DMS53 (cell line): ENCODE data around the gene SCRN3.
"Not testable (repeated sequence)": the region's sequence is repeated elsewhere in the genome, so short reads cannot be mapped to it uniquely, and the experiment has no call there.

Experiments
- DNase-seq: peaks from one replicate; lab custom pipeline; 2025; lab: John Stamatoyannopoulos, UW

SCRN3 gene

GRCh38 chr2:174410039-174410438, 14.5 kb downstream of the SCRN3 start:
- DNase-seq = not testable (repeated sequence)

DNA sequence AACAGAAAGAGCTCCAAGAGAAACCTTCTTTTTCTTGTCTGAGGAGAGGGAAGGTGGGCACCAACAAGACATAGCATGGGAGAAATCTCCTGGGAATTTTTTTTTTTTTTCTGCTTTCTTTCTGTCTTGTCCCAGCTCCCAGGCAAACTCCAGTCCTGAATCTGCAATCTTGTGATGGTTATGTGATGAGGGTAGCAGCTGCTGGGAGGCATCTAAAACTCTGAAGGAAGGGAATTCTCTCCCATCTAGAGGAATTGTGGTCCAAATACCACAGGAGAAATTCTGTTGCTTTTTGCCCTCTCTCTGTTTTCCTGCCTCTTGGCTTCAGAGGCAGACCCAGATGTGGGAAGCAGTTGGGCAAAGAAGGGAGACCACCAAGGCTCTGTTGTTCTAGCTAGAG, 16.7 kb downstream of the SCRN3 start:
- no peak for DNase-seq

GRCh38 chr2:174428214-174428613, 32.7 kb downstream of the SCRN3 start:
- DNase-seq = peak; percentile 81

DNA sequence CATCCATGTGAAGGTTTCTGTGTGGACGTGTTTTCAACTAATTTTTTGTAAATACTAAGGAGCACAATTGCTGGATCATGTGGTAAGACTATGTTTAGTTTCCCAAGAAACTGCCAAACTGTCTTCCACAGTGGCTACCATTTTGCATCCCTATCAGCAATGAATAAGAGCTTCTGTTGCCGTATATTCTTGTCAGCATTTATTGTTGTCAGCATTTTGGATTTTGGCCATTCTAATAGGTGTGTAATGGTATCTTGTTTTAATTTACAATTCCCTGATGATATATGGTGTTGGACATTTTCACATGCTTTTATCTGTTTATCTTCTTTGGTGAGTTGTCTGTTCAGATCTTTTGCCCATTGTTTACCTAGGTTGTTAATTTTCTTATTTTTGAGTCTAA, 34.5 kb downstream of the SCRN3 start:
- no peak for DNase-seq

- no peak for DNase-seq
Measured at GRCh38 chr2:174431902-174432301, 36.4 kb downstream of the SCRN3 start.

GRCh38 chr2:174436351-174436750, 40.8 kb downstream of the SCRN3 start:
- DNase-seq = no peak

- no peak for DNase-seq
Measured at GRCh38 chr2:174438146-174438886, 42.8 kb downstream of the SCRN3 start.

DNA sequence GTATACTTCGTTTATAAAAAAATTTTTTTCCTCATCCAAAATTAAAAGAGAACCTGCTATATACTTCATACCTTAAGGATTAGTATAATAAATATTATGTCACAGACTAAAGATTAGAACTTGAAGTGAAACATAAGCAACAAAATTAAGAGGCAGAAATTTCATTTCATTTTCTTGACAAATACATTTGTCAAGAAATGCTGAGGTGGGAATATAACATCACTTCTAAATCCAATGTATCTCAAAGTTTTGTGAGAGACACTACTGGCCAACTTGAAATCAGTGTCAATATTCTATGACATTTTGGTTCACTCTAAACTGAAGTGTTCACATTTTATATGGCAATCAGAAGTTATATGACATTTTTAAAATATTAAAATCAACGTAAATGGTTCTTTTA, 43.8 kb downstream of the SCRN3 start:
- no peak for DNase-seq

DNA sequence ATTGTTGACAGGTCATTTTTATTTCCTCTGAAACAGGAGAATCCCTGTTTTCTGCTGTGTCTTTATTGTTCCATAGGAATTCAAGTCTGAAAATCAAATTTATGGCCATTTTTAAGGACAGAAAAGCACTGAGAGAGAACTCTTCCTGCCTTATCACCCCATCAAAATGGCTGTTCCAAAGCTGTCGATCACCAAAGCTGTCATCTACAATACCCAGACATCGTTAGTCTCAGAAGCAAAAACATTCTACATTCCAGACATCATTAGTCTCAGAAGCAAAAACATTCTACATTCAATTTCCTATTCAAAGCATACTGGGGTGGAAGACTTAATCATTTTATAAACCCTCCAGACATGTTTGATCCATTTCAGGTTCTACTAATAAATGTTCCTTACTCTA, 44.4 kb downstream of the SCRN3 start:
- no peak for DNase-seq

- DNase-seq = peak; percentile 24
Measured at GRCh38 chr2:174442546-174443510, 47.3 kb downstream of the SCRN3 start.

- no peak for DNase-seq
Measured at GRCh38 chr2:174444761-174445160, 49.2 kb downstream of the SCRN3 start.

GRCh38 chr2:174445248-174445647, 49.7 kb downstream of the SCRN3 start:
- DNase-seq = no peak

DNA sequence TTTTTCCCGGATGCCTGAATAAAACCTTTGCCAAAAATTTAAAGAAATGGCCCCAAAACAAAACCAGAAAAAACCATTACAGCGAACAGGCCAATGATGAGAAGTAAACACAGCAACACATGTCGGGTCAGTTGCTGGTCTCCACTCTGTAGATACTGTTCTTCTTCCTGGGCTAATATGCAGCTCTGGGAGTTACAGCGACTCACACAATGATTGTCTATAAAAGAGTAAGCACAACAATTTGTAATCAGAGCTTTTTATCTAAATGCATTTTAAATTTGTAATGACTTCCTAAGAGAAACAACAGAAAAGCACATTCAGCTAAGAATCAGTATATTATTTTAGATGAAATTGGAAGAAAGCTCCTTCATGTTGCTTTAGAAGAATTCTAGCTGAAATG, 51.0 kb downstream of the SCRN3 start:
- no peak for DNase-seq

GRCh38 chr2:174449033-174449432, 53.5 kb downstream of the SCRN3 start:
- DNase-seq = no peak

DNA sequence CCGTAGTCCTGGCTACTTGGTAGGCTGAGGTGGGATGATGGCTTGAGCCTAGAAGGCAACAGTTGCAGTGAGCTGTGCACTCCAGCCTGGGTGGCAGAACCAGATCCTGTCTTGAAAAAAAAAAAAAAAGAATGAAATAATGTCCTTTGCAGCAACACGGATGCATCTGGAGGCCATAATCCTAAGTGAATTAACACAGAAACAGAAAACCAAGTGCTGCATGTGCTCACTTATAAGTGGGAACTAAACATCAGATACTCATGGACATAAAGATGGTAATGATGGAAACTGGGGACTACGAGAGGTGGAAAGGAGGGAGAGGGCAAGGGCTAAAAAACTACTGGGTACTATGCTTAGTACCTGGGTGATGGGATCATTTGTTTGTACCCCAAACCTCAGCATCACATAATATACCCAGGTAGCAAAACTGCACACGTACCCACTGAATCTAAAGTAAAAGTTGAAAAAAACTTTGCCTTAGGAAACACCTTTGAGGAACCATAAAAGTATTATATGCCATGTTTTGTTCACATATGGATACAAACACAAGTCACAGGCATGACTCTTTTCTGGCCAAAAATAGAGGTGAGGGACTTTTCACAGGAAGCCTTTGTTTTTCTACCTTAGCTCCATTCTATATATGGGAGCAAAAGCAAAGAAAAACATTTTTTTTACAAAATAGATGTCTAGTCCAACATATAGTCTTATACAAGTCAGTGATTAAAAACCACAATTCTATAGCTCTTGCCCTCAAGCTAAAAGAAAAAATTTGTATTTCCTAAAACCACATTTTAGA, 54.7 kb downstream of the SCRN3 start:
- DNase-seq = no peak

DNA sequence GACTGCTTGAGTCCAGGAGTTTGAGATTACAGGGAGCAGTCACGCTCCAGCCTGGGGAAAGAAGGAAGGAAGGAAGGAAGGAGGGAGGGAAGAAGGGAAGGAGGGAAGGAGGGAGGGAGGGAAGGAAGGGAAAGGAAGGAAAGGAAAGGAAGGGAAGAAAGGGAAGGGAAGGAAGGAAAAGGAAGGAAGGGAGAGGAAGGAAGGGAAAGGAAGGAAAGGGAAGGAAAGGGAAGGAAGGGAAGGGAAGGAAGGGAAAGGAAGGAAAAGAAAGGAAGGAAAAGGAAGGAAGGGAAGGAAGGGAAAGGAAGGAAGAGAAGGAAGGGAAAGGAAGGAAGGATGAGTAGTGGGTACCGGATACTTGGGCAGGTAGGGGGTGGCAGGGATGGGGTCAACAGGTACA, 59.0 kb downstream of the SCRN3 start:
- no peak for DNase-seq

GRCh38 chr2:174461221-174461620, 65.7 kb downstream of the SCRN3 start:
- DNase-seq = no peak

- peak; percentile 56 for DNase-seq
Measured at GRCh38 chr2:174465327-174465726, 69.8 kb downstream of the SCRN3 start.

GRCh38 chr2:174473796-174474195, 78.3 kb downstream of the SCRN3 start:
- no peak for DNase-seq

DNA sequence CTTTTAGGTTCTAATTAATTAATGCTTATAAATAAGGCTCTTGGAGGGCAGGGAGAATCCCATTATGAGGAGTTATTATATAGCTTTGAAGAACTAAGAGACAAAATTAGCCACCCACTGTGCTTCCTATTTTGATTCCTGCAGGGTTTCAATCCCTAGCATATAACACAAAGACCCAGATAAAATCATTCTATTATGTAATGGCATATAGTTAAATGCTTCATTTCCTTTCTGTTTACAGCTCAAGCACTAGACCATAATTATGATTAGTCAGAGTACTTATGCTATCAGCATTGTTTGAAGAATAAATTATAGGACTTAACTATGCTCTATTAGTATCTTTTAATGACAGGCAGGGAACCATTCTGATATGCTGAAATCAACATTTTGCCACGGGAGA, 82.2 kb downstream of the SCRN3 start:
- DNase-seq = no peak
